Measurements from ENCODE around the gene KSR2.

The KSR2 gene

GRCh38 chr12:117563706-117564105 lies 405.1 kb downstream of the KSR2 start:
- no peak for DNase-seq

DNA sequence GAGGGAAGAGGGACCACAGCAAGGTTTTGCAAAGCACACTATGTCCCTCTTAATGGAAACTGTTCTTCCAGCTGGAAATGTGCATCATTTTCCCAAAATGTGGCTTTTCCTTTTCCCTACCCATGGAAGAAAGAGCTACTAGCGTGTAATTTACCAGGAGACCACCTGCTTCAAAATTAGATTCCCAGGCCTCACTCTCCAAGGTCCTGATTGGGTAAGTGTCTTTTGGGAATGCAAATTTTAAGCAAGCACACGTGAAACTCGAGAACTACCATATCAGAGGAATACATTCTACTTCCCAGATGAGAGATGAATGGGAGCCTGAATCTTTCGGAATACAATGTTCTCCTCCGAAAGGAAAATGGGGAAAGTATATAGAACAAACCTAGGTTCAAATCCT lies 405.8 kb downstream of the KSR2 start:
- no peak for DNase-seq

- DNase-seq: no peak
Observed at GRCh38 chr12:117561990-117562389, 406.8 kb downstream of the KSR2 start.

DNA sequence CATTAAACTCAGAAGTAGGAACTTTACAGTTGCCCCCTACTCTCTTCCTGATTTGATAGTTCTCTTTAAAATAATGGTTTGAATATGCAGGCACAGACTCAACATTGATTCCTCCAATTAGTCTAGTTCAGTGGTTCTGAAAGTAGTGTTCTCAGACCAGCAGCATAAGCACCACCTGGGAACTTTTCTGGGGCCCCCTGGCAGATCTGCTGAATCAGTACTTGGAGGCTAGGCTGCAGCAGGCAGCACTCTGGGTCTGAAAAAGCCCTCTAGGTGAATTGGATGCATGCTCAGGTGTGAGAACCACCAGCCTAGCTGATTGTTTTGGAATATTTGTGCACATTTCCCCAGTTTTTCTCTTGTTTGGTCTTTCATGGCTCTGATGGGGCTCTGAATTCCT lies 408.8 kb downstream of the KSR2 start:
- DNase-seq: no peak

GRCh38 chr12:117555889-117556288 lies 412.9 kb downstream of the KSR2 start:
- DNase-seq: no peak

DNA sequence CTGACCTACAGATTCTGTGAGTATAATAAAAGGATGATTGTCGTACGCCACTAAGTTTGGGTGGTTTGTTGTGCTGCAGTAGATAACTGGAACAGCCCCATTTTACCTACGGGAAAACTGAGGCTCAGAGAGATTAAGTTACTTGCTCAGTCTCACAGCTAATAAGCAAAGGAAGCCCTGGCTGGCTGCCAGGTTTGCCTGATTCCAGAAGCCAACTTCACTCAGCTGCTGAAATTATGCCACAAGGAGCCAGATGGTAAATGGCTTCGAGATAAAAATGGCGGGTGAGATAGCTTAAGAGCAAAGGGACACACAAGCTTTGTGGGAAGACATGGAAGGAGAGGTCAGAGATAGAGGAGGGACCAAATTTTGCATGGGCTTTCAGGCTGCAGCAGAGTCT lies 415.8 kb downstream of the KSR2 start:
- DNase-seq: no peak

DNA sequence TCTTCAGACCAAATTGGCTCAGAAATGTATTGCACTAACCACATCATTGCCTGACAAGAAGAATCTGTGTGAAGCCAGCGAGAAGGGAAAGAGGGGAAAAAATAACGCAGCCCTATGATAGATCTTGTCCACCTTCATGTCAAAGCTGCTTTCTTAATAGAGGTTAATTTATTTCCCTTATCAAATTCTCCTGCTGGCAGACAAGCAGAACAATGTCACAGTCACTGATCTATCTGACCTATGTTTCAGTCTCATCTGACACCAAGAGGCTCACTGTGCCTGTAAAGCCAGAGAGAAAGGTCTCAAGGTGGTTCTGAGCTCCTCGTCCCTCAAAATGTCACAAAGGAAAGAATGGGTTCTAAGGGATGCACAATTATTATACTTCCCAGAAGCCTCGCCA lies 417.1 kb downstream of the KSR2 start:
- DNase-seq: no peak

GRCh38 chr12:117547209-117547608 lies 421.6 kb downstream of the KSR2 start:
- no peak for DNase-seq

- DNase-seq: no peak
Observed at GRCh38 chr12:117545216-117545615, 423.6 kb downstream of the KSR2 start.

GRCh38 chr12:117540011-117540410 lies 428.8 kb downstream of the KSR2 start:
- no peak for DNase-seq

- DNase-seq: no peak
Observed at GRCh38 chr12:117538926-117539325, 429.9 kb downstream of the KSR2 start.

GRCh38 chr12:117538032-117538690 lies 430.6 kb downstream of the KSR2 start:
- DNase-seq: no peak

DNA sequence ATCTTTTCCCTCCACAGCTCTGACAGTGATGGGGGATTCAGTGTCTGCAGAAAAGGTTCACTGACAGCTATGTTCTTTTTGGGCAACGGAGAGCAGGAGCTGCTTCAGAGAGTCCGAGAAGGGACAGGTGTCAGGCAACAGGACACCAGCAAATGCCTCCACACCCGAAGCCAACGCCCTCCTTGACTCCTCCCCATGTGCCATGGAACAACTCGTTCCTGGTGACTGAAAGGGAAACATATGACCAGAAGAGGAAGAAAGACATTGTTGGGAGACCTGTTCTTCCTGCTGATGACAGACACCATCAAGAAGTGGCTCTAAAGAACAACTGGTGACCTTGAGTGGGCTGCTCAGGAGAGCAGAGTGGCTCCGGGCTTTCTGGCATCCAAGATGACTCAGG lies 435.1 kb downstream of the KSR2 start:
- DNase-seq: no peak

DNA sequence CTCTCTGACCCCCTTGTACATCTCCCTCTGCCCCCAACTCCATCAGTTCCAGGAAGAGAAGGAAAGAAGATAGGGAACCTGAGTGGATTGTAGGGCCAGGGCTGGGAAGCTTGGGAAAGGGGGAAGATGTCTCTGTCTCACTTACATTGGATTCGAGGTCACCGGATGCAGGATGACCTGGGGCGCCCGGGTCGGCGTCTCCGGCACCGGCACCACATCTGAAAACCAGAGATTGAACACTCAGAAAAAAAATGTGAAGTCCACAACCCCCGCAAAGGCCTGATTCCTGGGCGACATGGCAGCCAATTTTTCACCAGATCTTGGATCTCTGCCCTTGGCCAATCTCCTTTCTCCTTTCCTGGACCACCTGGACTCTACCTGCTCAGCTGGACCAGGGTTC lies 438.0 kb downstream of the KSR2 start:
- DNase-seq: no peak

DNA sequence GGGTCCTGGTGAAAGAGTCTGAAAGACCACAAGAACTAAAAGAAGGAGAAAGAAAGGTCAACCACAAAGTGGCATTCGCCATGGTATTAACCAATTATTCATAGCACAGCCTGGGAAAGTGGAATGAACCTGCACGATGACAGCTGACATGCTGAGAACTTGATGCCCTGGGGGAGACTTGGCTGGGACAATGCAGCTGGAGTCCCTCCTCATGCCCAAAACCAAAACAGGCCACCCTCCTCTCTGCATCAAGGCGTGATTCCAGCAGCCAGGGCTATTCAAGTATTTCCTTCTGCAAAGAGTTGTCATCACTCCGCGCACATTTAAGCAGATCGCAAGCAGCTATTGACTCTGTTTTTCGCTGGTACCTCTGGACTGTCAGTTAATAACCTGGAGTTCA lies 440.3 kb downstream of the KSR2 start:
- no peak for DNase-seq

- DNase-seq: no peak
Observed at GRCh38 chr12:117527479-117527855, 441.3 kb downstream of the KSR2 start.

DNA sequence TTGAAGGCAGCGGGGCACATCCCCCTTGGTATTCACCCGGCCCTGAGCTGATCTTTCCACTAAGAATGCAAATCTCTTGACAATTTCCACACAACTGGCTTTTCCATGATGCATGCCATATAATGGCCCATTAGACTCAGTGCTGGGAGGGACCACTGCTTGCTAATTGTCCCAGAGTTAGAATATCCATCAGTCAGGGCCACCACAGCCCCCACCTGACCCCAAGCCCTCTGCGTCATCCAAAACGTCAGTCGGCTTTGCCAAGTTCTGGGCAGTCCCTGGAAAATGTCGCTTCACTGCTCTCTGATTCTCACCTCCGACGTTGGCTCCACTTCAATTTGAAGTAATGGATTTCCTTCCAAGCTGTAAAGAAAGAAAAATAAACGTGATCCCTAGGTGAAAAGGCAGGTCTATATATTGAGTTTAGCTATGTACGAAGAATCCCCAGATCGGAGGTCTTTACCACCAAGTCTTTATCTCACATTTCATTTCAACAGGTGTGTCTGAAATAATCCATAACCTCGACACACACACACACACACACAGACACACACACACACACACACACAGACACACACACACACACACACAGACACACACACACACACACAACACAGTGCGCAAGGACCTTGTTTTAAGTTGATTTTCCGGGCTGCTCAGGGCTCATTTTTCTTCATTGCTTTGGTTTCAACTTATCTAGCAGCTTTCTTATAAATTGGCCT lies 441.9 kb downstream of the KSR2 start:
- DNase-seq: no peak

GRCh38 chr12:117525766-117526165 lies 443.0 kb downstream of the KSR2 start:
- DNase-seq: no peak

GRCh38 chr12:117524806-117525205 lies 444.0 kb downstream of the KSR2 start:
- no peak for DNase-seq

DNA sequence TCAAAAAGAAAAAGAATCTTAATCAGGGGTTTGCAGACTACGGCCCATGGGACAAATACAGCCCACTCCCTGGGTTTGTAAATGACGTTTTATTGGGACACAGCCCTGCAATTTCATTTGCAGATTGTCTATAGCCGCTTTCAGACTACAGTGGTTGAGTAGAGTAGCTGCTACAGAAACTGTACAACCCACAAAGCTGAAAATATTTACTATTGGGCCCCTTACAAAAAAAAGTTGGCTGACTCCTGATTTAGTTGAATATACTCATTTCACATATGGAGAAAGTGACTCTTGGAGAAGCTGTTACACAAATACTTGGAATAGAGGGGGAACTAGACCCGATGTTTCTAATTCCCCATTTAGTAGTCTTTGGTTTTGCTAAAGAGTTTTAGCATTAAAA lies 444.8 kb downstream of the KSR2 start:
- DNase-seq: no peak

DNA sequence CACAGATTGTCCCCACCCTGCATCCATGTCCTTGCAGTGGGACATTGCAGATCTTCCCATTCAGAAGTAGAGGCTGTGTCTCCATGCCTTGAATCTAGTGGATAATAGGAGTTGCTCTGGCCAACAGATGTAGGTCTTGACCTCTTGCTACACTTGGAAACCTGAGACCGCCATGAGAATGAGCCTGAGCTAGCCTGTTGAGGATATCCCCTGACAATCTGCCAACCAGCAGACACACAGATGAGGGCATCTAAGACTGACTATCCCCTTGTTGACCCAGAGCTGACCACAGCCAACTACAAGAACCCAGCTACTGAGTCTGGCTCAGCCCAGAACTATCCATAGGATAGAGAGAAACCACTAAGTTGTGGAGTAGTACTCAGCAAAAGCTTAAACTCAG lies 446.2 kb downstream of the KSR2 start:
- no peak for DNase-seq

GRCh38 chr12:117521867-117522266 lies 446.9 kb downstream of the KSR2 start:
- no peak for DNase-seq

- no peak for DNase-seq
Observed at GRCh38 chr12:117521346-117521745, 447.4 kb downstream of the KSR2 start.

- DNase-seq: no peak
Observed at GRCh38 chr12:117518594-117519270, 450.1 kb downstream of the KSR2 start.
